Activated B cell treated with CpG ODN at 0.5 μM for 24 hours (primary cell): ENCODE data around the gene SLC24A1. TPM values are rescaled to one million over a fixed set of nuclear protein-coding genes. Genes with fewer than 3 reads are reported as not detected.

ENCODE experiments used
- ATAC-seq: fragments of 200-7000 bp; cut with Tn5 transposase; one replicate; pipeline ENCODE4 v1.10.0; 2021; ENCODE audit warnings: low read depth, mild to moderate bottlenecking, moderate library complexity
- CTCF ChIA-PET: fragments of 350-600 bp; sonication (Branson Sonifier 250); formaldehyde crosslinking; loops from one replicate; lab custom pipeline; 2021; ENCODE audit warnings: antibody characterized with exemption; lab: Charles Lee
- POLR2A ChIA-PET: fragments of 350-600 bp; sonication (Branson Sonifier 250); formaldehyde crosslinking; loops from one replicate; lab custom pipeline; 2021; ENCODE audit warnings: antibody characterized with exemption; lab: Charles Lee
- DNase-seq: peaks from one replicate; pipeline ENCODE4 v3.0.0; 2022
- H3K27ac Mint-ChIP-seq: one replicate; pipeline ENCODE4 v1.8.0; 2020; ENCODE audit warnings: mixed read lengths
- H3K27me3 Mint-ChIP-seq: one replicate; pipeline ENCODE4 v1.8.0; 2021; ENCODE audit warnings: mixed read lengths
- H3K36me3 Mint-ChIP-seq: one replicate; pipeline ENCODE4 v1.8.0; 2021; ENCODE audit warnings: low read depth, mixed read lengths
- H3K4me1 Mint-ChIP-seq: one replicate; pipeline ENCODE4 v1.8.0; 2021; ENCODE audit warnings: mixed read lengths
- H3K4me3 Mint-ChIP-seq: one replicate; pipeline ENCODE4 v1.8.0; 2020; ENCODE audit warnings: mild to moderate bottlenecking, mixed read lengths
- H3K9me3 Mint-ChIP-seq: one replicate; pipeline ENCODE4 v1.8.0; 2020; ENCODE audit warnings: mixed read lengths
- intact Hi-C: fragments of 100-400 bp; cut with micrococcal nuclease; formaldehyde crosslinking; loops from one replicate; pipeline ENCODE4 v1.15.1; 2024
- total RNA-seq: library from RNA; stranded (reverse); gene quantifications from 2 replicates; pipeline ENCODE4 v1.2.3, GENCODE V29; 2022
- TF ChIP-seq, protein P1 (sequence below): fragments of 200-600 bp; IDR thresholded peaks from one replicate; pipeline ENCODE4 v1.8.0; 2022; ENCODE audit warnings: antibody characterized with exemption, mild to moderate bottlenecking

The SLC24A1 gene
- total RNA-seq, 1 donor from 2014 or later: 4.6 TPM

- CTCF ChIA-PET: no interaction called here
- peaks cover 36% of the 10 kb centered on the region for H3K36me3 Mint-ChIP-seq
- no peaks in the 10 kb centered on the region for H3K27me3 Mint-ChIP-seq
- POLR2A ChIA-PET: no interaction called here
- no peaks in the 10 kb centered on the region for H3K9me3 Mint-ChIP-seq
- H3K4me3 Mint-ChIP-seq: no peak overlapping the region
- ATAC-seq: no peak
- TF ChIP-seq, protein P1, sequence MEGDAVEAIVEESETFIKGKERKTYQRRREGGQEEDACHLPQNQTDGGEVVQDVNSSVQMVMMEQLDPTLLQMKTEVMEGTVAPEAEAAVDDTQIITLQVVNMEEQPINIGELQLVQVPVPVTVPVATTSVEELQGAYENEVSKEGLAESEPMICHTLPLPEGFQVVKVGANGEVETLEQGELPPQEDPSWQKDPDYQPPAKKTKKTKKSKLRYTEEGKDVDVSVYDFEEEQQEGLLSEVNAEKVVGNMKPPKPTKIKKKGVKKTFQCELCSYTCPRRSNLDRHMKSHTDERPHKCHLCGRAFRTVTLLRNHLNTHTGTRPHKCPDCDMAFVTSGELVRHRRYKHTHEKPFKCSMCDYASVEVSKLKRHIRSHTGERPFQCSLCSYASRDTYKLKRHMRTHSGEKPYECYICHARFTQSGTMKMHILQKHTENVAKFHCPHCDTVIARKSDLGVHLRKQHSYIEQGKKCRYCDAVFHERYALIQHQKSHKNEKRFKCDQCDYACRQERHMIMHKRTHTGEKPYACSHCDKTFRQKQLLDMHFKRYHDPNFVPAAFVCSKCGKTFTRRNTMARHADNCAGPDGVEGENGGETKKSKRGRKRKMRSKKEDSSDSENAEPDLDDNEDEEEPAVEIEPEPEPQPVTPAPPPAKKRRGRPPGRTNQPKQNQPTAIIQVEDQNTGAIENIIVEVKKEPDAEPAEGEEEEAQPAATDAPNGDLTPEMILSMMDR: no peak
- no peak overlapping the region for H3K27ac Mint-ChIP-seq
- no peak for DNase-seq
- intact Hi-C loops: loop anchor here (2.0 to 10.0 kb wide), 2 partner anchors 16 to 52 kb away; no protein-coding TSS in a partner anchor
- peaks cover 4% of the 10 kb centered on the region for H3K4me1 Mint-ChIP-seq
Observed at GRCh38 chr15:65682404-65682911, 60.7 kb downstream of the SLC24A1 start.

DNA sequence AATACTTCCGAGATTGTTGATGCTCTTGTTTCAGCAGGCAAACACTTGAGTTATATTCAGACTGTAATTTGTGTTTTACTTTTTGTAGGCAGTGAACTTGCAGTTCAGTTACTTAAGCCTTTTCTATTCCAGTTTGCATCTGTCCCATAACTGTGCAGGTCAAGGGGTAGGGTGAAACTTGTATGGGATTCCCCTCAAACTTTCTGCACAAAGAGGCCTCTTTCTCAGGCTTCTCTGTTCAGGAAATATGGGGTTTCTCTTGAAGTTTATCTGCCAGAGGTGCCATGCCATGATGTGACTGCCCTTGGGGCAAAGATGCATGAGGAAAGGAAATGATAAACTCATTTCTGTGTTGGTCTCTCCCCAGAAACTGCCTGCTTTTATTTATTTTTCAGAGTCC, 66.7 kb downstream of the SLC24A1 start:
- H3K4me1 Mint-ChIP-seq: peaks cover 4% of the 10 kb centered on the region
- DNase-seq: no peak
- CTCF ChIA-PET: no interaction called here
- H3K9me3 Mint-ChIP-seq: no peaks in the 10 kb centered on the region
- H3K27me3 Mint-ChIP-seq: no peaks in the 10 kb centered on the region
- no peak overlapping the region for H3K27ac Mint-ChIP-seq
- intact Hi-C loops: loop anchor here (10.0 kb wide), 1 partner anchor 46 kb away; no protein-coding TSS in a partner anchor
- no peak for ATAC-seq
- POLR2A ChIA-PET: no interaction called here
- H3K36me3 Mint-ChIP-seq: peaks cover 73% of the 10 kb centered on the region
- TF ChIP-seq, protein P1: no peak
- H3K4me3 Mint-ChIP-seq: no peak overlapping the region

DNA sequence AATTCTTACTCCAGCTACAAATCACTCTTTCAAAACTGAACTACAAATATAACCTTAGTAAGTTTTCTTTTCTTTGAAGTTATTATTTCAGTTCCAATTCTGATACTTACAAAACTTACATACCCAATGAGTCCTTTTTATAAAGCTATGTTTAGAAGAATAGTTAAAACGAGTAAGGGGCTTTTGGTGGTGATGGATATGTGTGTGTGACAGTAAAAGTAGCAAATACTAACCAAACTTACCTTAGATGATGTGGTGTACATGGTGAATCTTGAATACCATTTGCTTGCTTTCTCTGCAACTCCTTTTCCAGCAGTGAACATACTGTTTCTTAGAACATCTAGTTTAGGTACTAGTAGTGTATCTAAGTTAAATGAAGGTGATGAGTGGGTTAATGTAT, 68.4 kb downstream of the SLC24A1 start:
- ATAC-seq: no peak
- intact Hi-C loops: no loop called here
- H3K4me1 Mint-ChIP-seq: peaks cover 4% of the 10 kb centered on the region
- H3K36me3 Mint-ChIP-seq: peaks cover 80% of the 10 kb centered on the region
- H3K4me3 Mint-ChIP-seq: no peak overlapping the region
- TF ChIP-seq, protein P1: no peak
- H3K27me3 Mint-ChIP-seq: no peaks in the 10 kb centered on the region
- H3K27ac Mint-ChIP-seq: no peak overlapping the region
- POLR2A ChIA-PET: no interaction called here
- no peaks in the 10 kb centered on the region for H3K9me3 Mint-ChIP-seq
- DNase-seq: no peak
- CTCF ChIA-PET: no interaction called here

GRCh38 chr15:65690778-65691177, 69.0 kb downstream of the SLC24A1 start:
- TF ChIP-seq, protein P1: no peak
- CTCF ChIA-PET: no interaction called here

GRCh38 chr15:65695081-65695480, 73.3 kb downstream of the SLC24A1 start:
- Mint-ChIP-seq H3K36me3 (peaks cover 77% of the 10 kb centered on the region), H3K9me3 (no peaks in the 10 kb centered on the region), H3K4me1 (no peaks in the 10 kb centered on the region), H3K27ac (no peak overlapping the region), H3K4me3 (no peak overlapping the region), H3K27me3 (no peaks in the 10 kb centered on the region)
- POLR2A ChIA-PET: no interaction called here
- CTCF ChIA-PET: interaction anchor here (0.6 kb wide), 1 partner anchor 140 kb away, joined by 3 read pairs; no protein-coding TSS in a partner anchor
- DNase-seq: no peak
- ATAC-seq: no peak
- intact Hi-C loops: no loop called here
- TF ChIP-seq, protein P1: no peak

More at GRCh38 chr15:65690778-65691177, 69.0 kb downstream of the SLC24A1 start:
- Mint-ChIP-seq H3K4me3 (no peak overlapping the region), H3K27me3 (no peaks in the 10 kb centered on the region), H3K9me3 (no peaks in the 10 kb centered on the region), H3K4me1 (peaks cover 4% of the 10 kb centered on the region), H3K27ac (no peak overlapping the region), H3K36me3 (peaks cover 83% of the 10 kb centered on the region)
- POLR2A ChIA-PET: no interaction called here
- intact Hi-C loops: no loop called here
- DNase-seq: no peak
- ATAC-seq: no peak

Other genes with a start within 250 kb of the SLC24A1 start
- not detected in 2 replicates for gene IGDCC3, start 243.9 kb upstream of the SLC24A1 start, total RNA-seq
- not detected in 2 replicates for gene IGDCC4, start 199.0 kb upstream of the SLC24A1 start, total RNA-seq
- gene DPP8, start 104.2 kb upstream of the SLC24A1 start, total RNA-seq: 43.0 and 52.2 TPM in 2 replicates
- gene HACD3, start 91.5 kb upstream of the SLC24A1 start, total RNA-seq: 11.5 and 12.1 TPM in 2 replicates
- 37.6 and 41.2 TPM in 2 replicates for gene INTS14, start 10.8 kb upstream of the SLC24A1 start, total RNA-seq
- gene DENND4A, start 170.4 kb downstream of the SLC24A1 start, total RNA-seq: 135 and 166 TPM in 2 replicates
- gene RAB11A, start 247.6 kb downstream of the SLC24A1 start, total RNA-seq: 98.2 and 104 TPM in 2 replicates